Islet precursor cell (in vitro differentiated cells): ENCODE results near the gene DDI1.

Experiments
- DNase-seq: peaks from one replicate; pipeline ENCODE4 v3.0.0-alpha.2; 2018

The DDI1 gene

DNA sequence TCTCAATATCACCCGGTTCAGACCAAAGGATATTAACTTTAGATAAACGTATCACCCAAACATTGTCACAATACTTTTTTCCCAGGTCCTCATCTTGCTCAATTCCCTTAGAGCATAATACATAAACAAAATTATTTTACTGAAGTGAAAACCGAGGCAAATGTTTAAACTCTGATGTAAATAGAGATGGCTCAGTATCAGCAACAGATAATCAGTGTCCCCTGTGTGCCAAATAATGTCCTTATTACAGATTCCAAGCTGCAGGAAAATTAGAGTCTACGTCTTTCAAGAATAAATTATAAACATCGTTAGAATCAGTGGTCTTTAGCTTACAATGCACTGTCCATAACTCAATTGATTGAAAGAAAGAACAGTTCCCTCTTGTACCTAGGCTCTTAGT, 50.2 kb downstream of the DDI1 start:
- DNase-seq = no peak
